Activated CD8-positive, alpha-beta memory T cell treated with anti-CD3 and anti-CD28 coated beads for 36 hours (primary cell): ENCODE measurements around the gene SPTBN1. TPM values are rescaled to one million over a fixed set of nuclear protein-coding genes. Genes with fewer than 3 reads are reported as not detected.

Experiments
- CTCF ChIA-PET: fragments of 350-600 bp; sonication (Branson Sonifier 250); formaldehyde crosslinking; loops from one replicate; lab custom pipeline; 2021; ENCODE audit warnings: antibody characterized with exemption; lab: Charles Lee
- POLR2A ChIA-PET: fragments of 350-600 bp; sonication (Branson Sonifier 250); formaldehyde crosslinking; loops from one replicate; lab custom pipeline; 2021; ENCODE audit warnings: antibody characterized with exemption; lab: Charles Lee
- total RNA-seq, 2 experiments: library from RNA; stranded (reverse); gene quantifications; one replicate each; pipeline ENCODE4 v1.2.3, GENCODE V29; 2021

Gene SPTBN1
- total RNA-seq, 2 experiments from 2014 or later, result 42.1 to 42.5 TPM

DNA sequence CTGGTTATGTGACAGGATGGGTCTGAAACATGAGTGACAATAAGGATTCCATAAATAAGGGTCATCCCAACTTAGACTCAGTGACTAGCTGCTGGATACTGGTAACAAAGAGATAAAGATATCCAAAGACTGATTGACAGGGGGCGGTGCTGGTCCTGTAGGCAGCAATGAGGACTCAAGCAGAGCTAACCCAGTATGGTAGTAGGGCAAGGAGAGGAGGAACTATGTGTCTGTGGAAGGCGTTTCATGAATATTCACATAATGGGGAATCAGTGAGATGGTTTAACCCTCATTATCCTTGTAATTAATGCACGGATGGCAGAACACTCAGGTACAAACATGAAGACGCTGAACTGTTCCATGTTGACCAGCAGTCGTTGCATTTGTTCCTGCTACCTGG, 164.8 kb downstream of the SPTBN1 start:
- POLR2A ChIA-PET, result no interaction called here
- CTCF ChIA-PET, result no interaction called here

- CTCF ChIA-PET, result interaction anchor here (1.0 to 1.7 kb wide), 2 partner anchors 9 to 12 kb away, joined by 3 to 4 read pairs; no protein-coding TSS in a partner anchor
- POLR2A ChIA-PET, result no interaction called here
Observed at GRCh38 chr2:54624591-54625071, 168.5 kb downstream of the SPTBN1 start.

DNA sequence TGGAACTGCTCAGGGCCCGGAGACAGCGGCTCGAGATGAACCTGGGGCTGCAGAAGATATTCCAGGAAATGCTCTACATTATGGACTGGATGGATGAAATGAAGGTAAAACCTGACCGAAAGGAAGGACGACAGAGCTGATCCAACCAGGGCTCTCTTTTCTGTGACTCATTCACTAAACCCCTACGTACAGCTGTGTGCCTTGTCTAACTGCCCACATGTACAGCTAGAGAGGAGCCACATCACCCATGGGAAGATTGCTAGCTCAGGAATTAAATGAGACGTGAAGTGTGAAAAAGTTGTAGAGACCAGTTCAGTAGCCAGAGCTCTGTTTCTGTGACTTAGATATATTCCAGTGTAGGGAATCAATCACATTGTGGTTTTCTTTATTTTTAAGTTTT, 170.0 kb downstream of the SPTBN1 start:
- ChIA-PET POLR2A (no interaction called here), CTCF (no interaction called here)

GRCh38 chr2:54626884-54627283, 170.8 kb downstream of the SPTBN1 start:
- POLR2A ChIA-PET, result no interaction called here
- CTCF ChIA-PET, result no interaction called here

GRCh38 chr2:54627973-54628372, 171.8 kb downstream of the SPTBN1 start:
- CTCF ChIA-PET, result no interaction called here
- POLR2A ChIA-PET, result no interaction called here

- ChIA-PET POLR2A (no interaction called here), CTCF (interaction anchor here (0.6 kb wide), 1 partner anchor 213 kb away, joined by 4 read pairs; no protein-coding TSS in a partner anchor)
Observed at GRCh38 chr2:54628418-54628817, 172.3 kb downstream of the SPTBN1 start.

GRCh38 chr2:54628957-54629356, 172.8 kb downstream of the SPTBN1 start:
- ChIA-PET CTCF (interaction anchor here (0.6 kb wide), 1 partner anchor 213 kb away, joined by 4 read pairs; no protein-coding TSS in a partner anchor), POLR2A (no interaction called here)

GRCh38 chr2:54629390-54629789, 173.3 kb downstream of the SPTBN1 start:
- ChIA-PET POLR2A (no interaction called here), CTCF (no interaction called here)

GRCh38 chr2:54629914-54630857, 174.1 kb downstream of the SPTBN1 start:
- POLR2A ChIA-PET, result no interaction called here
- CTCF ChIA-PET, result no interaction called here

DNA sequence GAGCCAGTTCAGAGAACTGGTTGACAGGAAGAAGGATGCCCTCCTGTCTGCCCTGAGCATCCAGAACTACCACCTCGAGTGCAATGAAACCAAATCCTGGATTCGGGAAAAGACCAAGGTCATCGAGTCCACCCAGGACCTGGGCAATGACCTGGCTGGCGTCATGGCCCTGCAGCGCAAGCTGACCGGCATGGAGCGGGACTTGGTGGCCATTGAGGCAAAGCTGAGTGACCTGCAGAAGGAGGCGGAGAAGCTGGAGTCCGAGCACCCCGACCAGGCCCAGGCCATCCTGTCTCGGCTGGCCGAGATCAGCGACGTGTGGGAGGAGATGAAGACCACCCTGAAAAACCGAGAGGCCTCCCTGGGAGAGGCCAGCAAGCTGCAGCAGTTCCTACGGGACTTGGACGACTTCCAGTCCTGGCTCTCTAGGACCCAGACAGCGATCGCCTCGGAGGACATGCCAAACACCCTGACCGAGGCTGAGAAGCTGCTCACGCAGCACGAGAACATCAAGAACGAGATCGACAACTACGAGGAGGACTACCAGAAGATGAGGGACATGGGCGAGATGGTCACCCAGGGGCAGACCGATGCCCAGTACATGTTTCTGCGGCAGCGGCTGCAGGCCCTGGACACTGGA, 174.9 kb downstream of the SPTBN1 start:
- ChIA-PET CTCF (no interaction called here), POLR2A (no interaction called here)

DNA sequence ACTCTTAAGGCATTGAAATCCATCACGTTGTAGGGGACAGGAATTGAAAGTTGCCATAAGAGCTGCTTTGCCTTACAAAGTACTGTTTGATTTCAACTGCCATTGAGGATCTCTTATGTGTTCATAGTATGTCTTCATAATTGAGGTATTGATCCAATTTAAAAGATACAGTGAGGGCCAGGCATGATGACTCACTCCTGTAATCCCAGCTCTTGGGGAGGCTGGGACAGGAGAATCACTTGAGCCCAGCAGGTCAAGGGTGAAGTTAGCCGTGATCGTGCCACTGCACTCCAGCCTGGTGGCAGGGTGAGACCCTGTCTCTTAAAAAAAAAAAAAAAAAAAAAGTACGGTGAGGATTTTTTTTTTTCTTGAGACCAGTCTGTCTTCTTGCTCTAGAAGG, 175.6 kb downstream of the SPTBN1 start:
- ChIA-PET POLR2A (no interaction called here), CTCF (interaction anchor here (0.6 kb wide), 1 partner anchor 180 kb away, joined by 3 read pairs; no protein-coding TSS in a partner anchor)

DNA sequence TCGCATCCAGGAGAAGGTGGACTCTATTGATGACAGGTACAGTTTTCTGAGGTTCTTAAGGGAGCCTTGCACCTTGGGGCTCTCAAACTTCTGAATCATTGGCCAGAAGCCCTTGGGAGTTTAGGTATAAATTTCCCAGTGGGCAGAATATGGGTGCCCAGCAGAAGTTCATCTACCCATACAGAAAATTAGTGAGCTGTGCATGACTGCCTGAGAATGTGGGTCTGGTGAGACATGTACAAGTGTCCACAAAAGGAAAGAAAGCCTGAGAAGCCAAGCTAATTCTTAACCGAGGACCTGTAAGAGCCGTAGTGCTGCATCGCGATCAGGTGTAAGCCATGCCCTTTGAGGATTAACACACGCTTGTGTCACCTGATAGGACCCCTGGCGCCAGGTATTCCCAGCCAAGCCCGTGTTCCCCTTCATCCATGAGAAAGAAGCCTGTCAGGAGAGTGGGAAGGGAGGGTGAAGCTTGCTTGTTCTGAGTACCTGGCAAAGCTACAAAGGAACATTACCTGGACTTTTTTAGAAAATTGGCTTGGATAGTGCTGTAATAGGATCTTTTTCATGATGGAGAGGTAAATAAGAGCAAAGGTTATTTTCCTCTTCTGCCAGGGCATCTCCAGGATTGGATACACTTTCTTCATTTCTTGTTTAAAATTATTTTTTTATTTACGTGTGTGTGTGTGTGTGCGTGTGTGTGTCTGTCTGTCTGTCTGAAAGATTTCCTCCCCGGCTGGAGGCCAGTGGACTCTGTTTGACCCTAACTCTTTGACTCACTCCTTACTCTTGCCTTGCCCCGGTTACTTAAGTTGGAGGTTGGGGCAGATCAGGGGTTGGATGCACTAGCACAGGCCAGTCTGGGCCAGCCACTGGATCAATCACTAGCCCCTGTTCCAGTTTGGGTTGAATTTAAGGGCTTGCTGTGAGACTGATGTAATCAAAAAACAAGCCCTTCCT, 176.9 kb downstream of the SPTBN1 start:
- POLR2A ChIA-PET, result no interaction called here

DNA sequence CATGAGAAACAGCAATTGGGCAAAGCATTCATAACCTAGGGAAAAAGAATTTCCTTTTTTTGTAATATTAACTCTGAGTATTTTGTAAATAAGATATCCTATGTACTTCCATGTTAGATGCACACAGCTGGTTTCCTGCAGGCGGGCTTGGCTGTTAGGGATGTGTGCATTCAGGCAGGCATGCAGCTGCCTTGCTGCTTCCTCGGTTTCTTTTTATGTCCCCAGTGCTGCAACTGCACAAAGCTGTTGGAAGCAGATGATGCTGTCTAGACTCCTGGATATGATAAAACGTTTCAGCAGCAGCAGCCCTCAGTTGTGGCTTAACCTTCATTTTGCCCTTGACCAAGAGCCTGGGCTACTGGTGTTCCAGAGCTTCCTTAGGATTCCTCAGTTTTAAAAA, 177.9 kb downstream of the SPTBN1 start:
- POLR2A ChIA-PET, result interaction anchor here (0.5 kb wide), 1 partner anchor 145 kb away, joined by 6 read pairs; no protein-coding TSS in a partner anchor
- CTCF ChIA-PET, result interaction anchor here (0.8 kb wide), 1 partner anchor 9 kb away, joined by 3 read pairs; no protein-coding TSS in a partner anchor

More for the DNA sequence above, 176.9 kb downstream of the SPTBN1 start:
- CTCF ChIA-PET, result no interaction called here

GRCh38 chr2:54634564-54635511, 178.7 kb downstream of the SPTBN1 start:
- POLR2A ChIA-PET, result no interaction called here
- CTCF ChIA-PET, result interaction anchor here (0.8 kb wide), 1 partner anchor 10 kb away, joined by 3 read pairs; no protein-coding TSS in a partner anchor

DNA sequence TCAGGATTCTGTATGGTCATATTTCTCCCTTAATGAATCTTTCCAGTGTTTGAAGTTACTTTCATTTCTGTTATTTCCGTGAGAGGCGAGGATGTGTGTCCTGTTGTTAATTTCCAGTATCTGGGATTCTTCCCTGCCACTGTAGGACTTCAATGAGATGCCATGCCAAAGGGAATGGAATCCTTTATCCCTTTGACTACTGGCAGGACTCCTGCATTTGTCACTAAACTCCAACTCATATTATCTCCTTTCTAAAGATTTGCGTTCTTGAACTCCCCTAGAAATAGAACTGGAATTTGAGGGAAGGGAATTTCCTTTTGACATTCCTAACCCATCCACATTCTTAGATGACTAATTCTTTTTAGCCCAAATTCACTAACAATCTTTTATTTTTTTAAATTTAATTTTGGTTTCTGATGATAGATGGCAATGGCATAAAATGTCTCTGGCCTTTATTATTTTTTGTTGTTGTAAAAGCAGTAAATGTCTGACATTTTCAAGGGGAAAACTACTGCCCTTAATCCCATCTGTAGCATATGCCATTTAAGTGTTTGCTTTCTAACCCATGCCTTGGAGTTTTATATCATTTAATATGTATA, 179.5 kb downstream of the SPTBN1 start:
- CTCF ChIA-PET, result interaction anchor here (1.0 kb wide), 1 partner anchor 38 kb away, joined by 3 read pairs; no protein-coding TSS in a partner anchor
- POLR2A ChIA-PET, result no interaction called here

DNA sequence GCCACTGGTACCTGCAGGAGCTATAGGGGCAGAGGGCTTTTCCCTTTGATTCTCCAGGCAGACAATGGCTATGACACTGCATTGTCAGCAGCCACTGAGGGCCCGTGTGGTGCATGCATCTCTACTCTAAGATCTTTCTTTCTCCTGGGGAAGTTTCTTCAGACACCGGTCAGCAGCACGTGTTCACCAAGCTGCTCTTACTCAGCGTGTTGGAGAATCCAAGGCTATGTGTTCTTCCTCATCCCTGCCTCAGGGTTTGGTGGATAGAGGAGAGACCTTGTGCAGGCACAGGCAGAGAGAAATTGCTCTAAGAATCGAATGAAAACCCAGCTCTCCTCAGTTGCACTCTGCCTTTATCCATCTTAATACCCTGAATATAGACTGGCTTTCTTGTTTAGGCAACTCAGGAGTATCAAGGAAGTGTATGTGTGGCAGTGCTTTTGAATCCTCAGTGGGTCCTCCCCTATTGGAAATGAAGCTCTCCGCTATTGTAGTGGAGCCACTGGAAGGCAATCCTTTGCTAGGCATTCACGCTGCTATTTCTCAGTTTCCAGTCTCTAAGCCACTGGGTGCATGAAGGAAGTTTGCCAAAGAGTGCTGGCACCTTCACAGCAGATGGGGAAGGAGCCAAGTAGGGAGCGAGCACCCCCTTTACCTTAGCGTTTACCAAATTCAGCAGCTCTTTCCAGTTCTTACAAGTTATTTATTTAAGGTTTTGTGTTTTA, 180.4 kb downstream of the SPTBN1 start:
- ChIA-PET POLR2A (no interaction called here), CTCF (interaction anchor here (0.8 to 1.0 kb wide), 2 partner anchors 39 to 114 kb away, joined by 3 read pairs; no protein-coding TSS in a partner anchor)

DNA sequence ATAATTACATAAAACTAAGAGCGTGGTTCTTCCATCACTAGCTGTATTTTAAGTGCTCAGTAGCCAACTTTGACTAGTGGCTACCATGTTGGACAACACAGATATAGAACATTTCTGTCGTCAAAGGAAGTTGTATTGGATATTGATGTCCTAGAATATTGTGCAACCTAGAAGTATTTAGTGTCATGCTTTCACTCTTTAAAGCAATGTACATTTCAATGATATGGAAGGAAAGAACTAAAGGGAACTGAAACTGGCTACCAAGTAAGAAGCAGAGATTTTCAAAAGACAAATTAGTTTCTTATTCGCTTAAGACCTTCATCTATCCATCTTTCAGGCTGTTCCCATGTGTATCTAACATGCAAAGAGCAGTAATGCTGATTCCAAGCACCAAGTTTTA, 182.0 kb downstream of the SPTBN1 start:
- POLR2A ChIA-PET, result no interaction called here
- CTCF ChIA-PET, result no interaction called here
